ENCODE measurements around the gene DPYD. TPM values are rescaled to one million over a fixed set of nuclear protein-coding genes. Genes with fewer than 3 reads are reported as not detected.

The DPYD gene
- total RNA-seq, 4 donors from 2014 or later, result 30.6 to 58.4 (median 35.4) TPM

DNA sequence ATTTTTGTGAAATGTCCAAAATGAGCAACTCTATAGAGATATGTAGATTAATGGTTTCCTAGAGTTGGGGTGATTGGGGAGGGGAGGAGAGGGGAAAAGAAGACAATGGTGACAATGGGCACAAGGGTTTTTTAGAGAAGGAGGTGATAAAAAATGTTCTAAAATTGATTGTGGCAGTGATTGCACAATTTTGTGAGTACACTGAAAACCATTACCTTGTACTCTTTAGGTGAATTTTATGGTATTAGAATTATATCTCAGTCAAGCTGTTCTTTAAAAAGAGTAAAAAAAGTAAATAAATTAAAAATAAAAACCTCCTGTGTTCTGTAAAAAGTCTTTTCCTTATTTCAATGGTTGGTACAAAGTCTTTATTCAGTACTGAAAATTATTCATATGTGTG is 869.0 kb downstream of the DPYD start:
- no peak overlapping the region for H3K4me3 ChIP-seq
- no peak for DNase-seq
- H3K27ac ChIP-seq, result no peak overlapping the region
- no peaks in the 10 kb centered on the region for H3K4me1 ChIP-seq
- no peaks in the 10 kb centered on the region for H3K27me3 ChIP-seq
- no peaks in the 10 kb centered on the region for H3K36me3 ChIP-seq
- peaks cover 0 to 12% (median 5%) of the 10 kb centered on the region in 3 donors for H3K9me3 ChIP-seq
- intact Hi-C loops (cut with DNase I), result no loop called here
- TF ChIP-seq, protein P1, sequence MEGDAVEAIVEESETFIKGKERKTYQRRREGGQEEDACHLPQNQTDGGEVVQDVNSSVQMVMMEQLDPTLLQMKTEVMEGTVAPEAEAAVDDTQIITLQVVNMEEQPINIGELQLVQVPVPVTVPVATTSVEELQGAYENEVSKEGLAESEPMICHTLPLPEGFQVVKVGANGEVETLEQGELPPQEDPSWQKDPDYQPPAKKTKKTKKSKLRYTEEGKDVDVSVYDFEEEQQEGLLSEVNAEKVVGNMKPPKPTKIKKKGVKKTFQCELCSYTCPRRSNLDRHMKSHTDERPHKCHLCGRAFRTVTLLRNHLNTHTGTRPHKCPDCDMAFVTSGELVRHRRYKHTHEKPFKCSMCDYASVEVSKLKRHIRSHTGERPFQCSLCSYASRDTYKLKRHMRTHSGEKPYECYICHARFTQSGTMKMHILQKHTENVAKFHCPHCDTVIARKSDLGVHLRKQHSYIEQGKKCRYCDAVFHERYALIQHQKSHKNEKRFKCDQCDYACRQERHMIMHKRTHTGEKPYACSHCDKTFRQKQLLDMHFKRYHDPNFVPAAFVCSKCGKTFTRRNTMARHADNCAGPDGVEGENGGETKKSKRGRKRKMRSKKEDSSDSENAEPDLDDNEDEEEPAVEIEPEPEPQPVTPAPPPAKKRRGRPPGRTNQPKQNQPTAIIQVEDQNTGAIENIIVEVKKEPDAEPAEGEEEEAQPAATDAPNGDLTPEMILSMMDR (IDR thresholded peaks at IDR 0.05), result no peak
- TF ChIP-seq POLR2A (IDR thresholded peaks at IDR 0.05), result no peak

DNA sequence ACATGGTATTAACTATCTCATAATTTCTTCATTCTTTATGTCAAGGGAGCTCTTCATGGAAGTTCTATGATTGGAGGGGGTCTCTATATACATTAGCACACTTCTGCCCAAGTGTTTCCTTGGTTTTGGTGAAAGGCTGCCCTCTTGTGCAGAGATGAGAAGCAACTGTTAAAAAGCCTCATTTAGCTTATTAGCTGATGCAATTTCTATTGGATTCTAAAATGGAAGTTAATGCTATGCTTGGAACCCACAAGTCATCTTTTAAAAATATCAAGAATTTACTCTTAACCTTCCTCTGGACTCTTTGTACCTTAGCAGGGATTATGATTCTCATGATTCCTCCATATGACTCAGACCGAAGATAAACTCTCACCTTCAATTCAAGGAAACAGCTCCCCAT is 870.3 kb downstream of the DPYD start:
- intact Hi-C loops (cut with DNase I), result no loop called here
- no peaks in the 10 kb centered on the region for H3K4me1 ChIP-seq
- no peak for TF ChIP-seq POLR2A (IDR thresholded peaks at IDR 0.05)
- TF ChIP-seq, protein P1 (IDR thresholded peaks at IDR 0.05), result no peak
- no peaks in the 10 kb centered on the region for H3K9me3 ChIP-seq
- no peaks in the 10 kb centered on the region for H3K27me3 ChIP-seq
- no peak for DNase-seq
- H3K27ac ChIP-seq, result no peak overlapping the region
- H3K36me3 ChIP-seq, result no peaks in the 10 kb centered on the region
- no peak overlapping the region for H3K4me3 ChIP-seq
- 80 to 100% methylated on average over 1 of the region's 1 CpG for WGBS, 2 donors

- no peaks in the 10 kb centered on the region for H3K36me3 ChIP-seq
- no peaks in the 10 kb centered on the region for H3K9me3 ChIP-seq
- H3K4me1 ChIP-seq, result no peaks in the 10 kb centered on the region
- no peak for TF ChIP-seq POLR2A (IDR thresholded peaks at IDR 0.05)
- TF ChIP-seq, protein P1 (IDR thresholded peaks at IDR 0.05), result no peak
- no peak overlapping the region for H3K27ac ChIP-seq
- WGBS, 2 donors, result 46 to 58% methylated on average over 2 of the region's 2 CpGs
- no peak for DNase-seq
- intact Hi-C loops (cut with DNase I), result no loop called here
- no peak overlapping the region for H3K4me3 ChIP-seq
- no peaks in the 10 kb centered on the region for H3K27me3 ChIP-seq
Observed at GRCh38 chr1:97047421-97047793, 873.4 kb downstream of the DPYD start.

DNA sequence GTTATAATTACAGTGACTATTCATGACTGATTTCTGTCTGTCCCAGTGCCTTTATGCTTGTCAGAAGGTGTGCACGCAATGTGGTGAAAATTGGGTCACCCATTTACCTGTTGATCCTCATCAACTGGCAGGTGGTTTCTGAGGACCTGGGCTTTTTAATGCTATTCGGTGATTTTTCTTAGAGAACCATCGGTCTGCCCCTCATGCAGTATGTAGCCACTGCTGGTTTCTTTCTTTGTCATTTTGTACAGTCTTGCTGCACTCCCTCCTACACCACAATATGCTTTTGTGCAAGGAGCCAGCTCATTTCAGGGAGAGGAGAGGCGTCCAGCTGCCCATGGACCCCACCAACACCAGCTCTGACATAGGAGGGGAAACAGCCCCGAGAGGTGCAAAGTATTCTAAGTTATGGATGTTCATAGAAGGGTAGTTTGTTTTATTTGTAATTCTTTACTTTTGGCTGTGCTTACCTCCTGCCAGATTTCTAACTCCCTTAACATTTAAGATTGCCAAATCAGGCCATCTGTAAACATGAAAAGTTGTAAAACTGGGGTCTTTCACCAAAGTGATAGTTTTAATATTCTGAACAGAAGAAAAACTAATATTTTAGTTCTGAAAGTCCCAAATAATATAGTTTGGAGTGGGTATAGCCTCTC is 873.9 kb downstream of the DPYD start:
- Histone ChIP-seq H3K4me1 (no peaks in the 10 kb centered on the region), H3K27me3 (no peaks in the 10 kb centered on the region), H3K27ac (no peak overlapping the region), H3K36me3 (no peaks in the 10 kb centered on the region), H3K9me3 (no peaks in the 10 kb centered on the region), H3K4me3 (no peak overlapping the region)
- TF ChIP-seq, protein P1 (IDR thresholded peaks at IDR 0.05), result no peak
- TF ChIP-seq POLR2A (IDR thresholded peaks at IDR 0.05), result no peak
- intact Hi-C loops (cut with DNase I), result no loop called here
- WGBS, 2 donors, result 80 to 87% methylated on average over 4 to 5 of the region's 5 CpGs
- DNase-seq, result no peak

DNA sequence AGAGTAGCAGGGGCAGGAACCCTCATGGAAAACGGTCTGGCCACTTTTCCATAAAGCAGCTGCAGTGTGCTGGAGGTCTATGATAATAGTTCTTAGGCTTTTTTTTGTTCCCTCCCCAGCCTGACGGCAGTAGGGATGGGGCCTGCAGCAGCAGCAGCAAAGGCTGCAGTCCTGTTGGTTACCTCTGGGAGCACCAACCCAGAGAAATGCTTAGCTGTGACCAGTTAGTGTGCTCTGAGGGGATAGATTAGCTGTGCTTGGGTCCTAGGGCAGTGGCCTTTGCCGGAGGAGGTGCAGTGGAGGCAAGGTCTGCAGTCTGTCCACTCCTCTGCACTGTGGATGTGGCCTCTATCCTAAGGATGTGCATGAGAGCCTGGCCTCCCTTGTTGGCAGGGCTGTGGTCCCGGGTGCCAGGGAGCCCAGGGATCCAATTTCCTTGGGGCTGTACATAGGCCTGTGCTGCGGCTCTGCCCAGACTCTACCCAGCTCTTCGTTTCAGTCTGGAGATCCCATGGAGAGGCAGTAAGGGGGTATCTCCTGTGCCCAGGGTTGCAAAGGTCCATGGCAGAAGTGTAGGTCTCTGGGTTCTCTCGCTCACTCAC is 876.6 kb downstream of the DPYD start:
- H3K9me3 ChIP-seq, result no peaks in the 10 kb centered on the region
- no peak for DNase-seq
- no peaks in the 10 kb centered on the region for H3K27me3 ChIP-seq
- no peaks in the 10 kb centered on the region for H3K36me3 ChIP-seq
- no peak overlapping the region for H3K4me3 ChIP-seq
- no peak overlapping the region for H3K27ac ChIP-seq
- 64 to 75% methylated on average over 2 to 3 of the region's 7 CpGs for WGBS, 2 donors
- TF ChIP-seq POLR2A (IDR thresholded peaks at IDR 0.05), result no peak
- TF ChIP-seq, protein P1 (IDR thresholded peaks at IDR 0.05), result no peak
- intact Hi-C loops (cut with DNase I), result no loop called here
- H3K4me1 ChIP-seq, result no peaks in the 10 kb centered on the region
